IMR-90 (cell line): ENCODE results near the gene LOXL4. TPM values are rescaled to one million over a fixed set of nuclear protein-coding genes. Genes with fewer than 3 reads are reported as not detected.

Experiments
- ATAC-seq: fragments of 200-7000 bp; cut with Tn5 transposase; 2 replicates; pipeline ENCODE4 v1.9.1; 2020; ENCODE audit warnings: low read depth, mild to moderate bottlenecking, moderate library complexity
- BruUV-seq: library from RNA; stranded (reverse); fragments of 400-500 nt; replicated peaks from 2 replicates; lab custom pipeline; 2021; lab: Mats Ljungman, UMichigan
- CTCF ChIA-PET: fragments of 300-600 bp; formaldehyde crosslinking; extraction: SDS; loops from one replicate; lab custom pipeline; 2021; ENCODE audit warnings: antibody characterized with exemption; lab: Yijun Ruan, JAX
- POLR2A ChIA-PET: fragments of 300-600 bp; sonication (Branson Sonifier 250); formaldehyde crosslinking; loops from one replicate; lab custom pipeline; 2022; ENCODE audit warnings: antibody characterized with exemption; ENCODE audit not compliant: unreplicated experiment; lab: Charles Lee
- DNase-seq: peaks from one replicate; pipeline ENCODE4 v3.0.0; 2013
- H2AFZ ChIP-seq: replicated peaks from 2 replicates; pipeline ENCODE3; 2013; ENCODE audit warnings: low read length, mild to moderate bottlenecking; ENCODE audit not compliant: poor library complexity
- H2AK5ac ChIP-seq: 2 replicates; pipeline ENCODE4 v1.6.1; 2013; ENCODE audit warnings: low read depth, low read length, inconsistent platforms
- H2AK9ac ChIP-seq: replicated peaks from 2 replicates; pipeline ENCODE3; 2013; ENCODE audit warnings: mild to moderate bottlenecking, low read depth, low read length, moderate library complexity; ENCODE audit not compliant: poor library complexity
- H2BK120ac ChIP-seq: 2 replicates; pipeline ENCODE4 v1.6.1; 2013; ENCODE audit warnings: low read depth, low read length, inconsistent platforms
- H2BK15ac ChIP-seq: 3 replicates; pipeline ENCODE4 v1.6.1; 2013; ENCODE audit warnings: low read depth, low read length, inconsistent platforms
- H2BK20ac ChIP-seq: 2 replicates; pipeline ENCODE4 v1.6.1; 2013; ENCODE audit warnings: low read depth, mild to moderate bottlenecking, inconsistent platforms, low read length, moderate library complexity
- H2BK5ac ChIP-seq: 2 replicates; pipeline ENCODE4 v1.6.1; 2013; ENCODE audit warnings: mild to moderate bottlenecking, low read depth, low read length, inconsistent platforms; ENCODE audit not compliant: poor library complexity, severe bottlenecking
- H3K14ac ChIP-seq: replicated peaks from 2 replicates; pipeline ENCODE4 v1.6.1; 2013; ENCODE audit warnings: low read depth, low read length, inconsistent platforms
- H3K18ac ChIP-seq: 2 replicates; pipeline ENCODE4 v1.6.1; 2013; ENCODE audit warnings: low read depth, low read length, control low read depth
- H3K23ac ChIP-seq: 2 replicates; pipeline ENCODE4 v1.6.1; 2013; ENCODE audit warnings: low read depth, low read length, inconsistent platforms
- H3K27ac ChIP-seq: 2 replicates; pipeline ENCODE4 v1.5.1; 2013; ENCODE audit warnings: mild to moderate bottlenecking, control low read depth, low read length; ENCODE audit not compliant: insufficient read depth
- H3K27me3 ChIP-seq: 2 replicates; pipeline ENCODE4 v1.6.1; 2013; ENCODE audit warnings: low read length; ENCODE audit not compliant: control insufficient read depth, insufficient read depth
- H3K36me3 ChIP-seq: 2 replicates; pipeline ENCODE4 v1.6.1; 2013; ENCODE audit warnings: low read length, mixed read lengths; ENCODE audit not compliant: control insufficient read depth, insufficient read depth
- H3K4ac ChIP-seq: 2 replicates; pipeline ENCODE4 v1.6.1; 2013; ENCODE audit warnings: low read depth, low read length, inconsistent platforms
- H3K4me1 ChIP-seq: 2 replicates; pipeline ENCODE4 v1.6.1; 2013; ENCODE audit warnings: low read length, mixed read lengths; ENCODE audit not compliant: control insufficient read depth, insufficient read depth
- H3K4me2 ChIP-seq: 2 replicates; pipeline ENCODE4 v1.6.1; 2013; ENCODE audit warnings: low read depth, mild to moderate bottlenecking, control low read depth, low read length, moderate library complexity
- H3K4me3 ChIP-seq: 2 replicates; pipeline ENCODE4 v1.5.1; 2013; ENCODE audit warnings: low read depth, mild to moderate bottlenecking, control low read depth, low read length, moderate library complexity; ENCODE audit not compliant: insufficient read depth
- H3K56ac ChIP-seq: 2 replicates; pipeline ENCODE4 v1.6.1; 2013; ENCODE audit warnings: low read length, inconsistent platforms; ENCODE audit not compliant: insufficient read depth; ENCODE audit errors: extremely low read depth
- H3K79me1 ChIP-seq, 2 experiments: 2 replicates each; pipeline ENCODE4 v1.6.1; 2013; ENCODE audit warnings: low read length in 2 of 2, inconsistent platforms in 1 of 2, low read depth in 1 of 2
- H3K9ac ChIP-seq: 2 replicates; pipeline ENCODE4 v1.6.1; 2013; ENCODE audit warnings: low read depth, low read length, control low read depth
- H3K9me1 ChIP-seq: 2 replicates; pipeline ENCODE4 v1.6.1; 2013; ENCODE audit warnings: low read length, inconsistent platforms; ENCODE audit not compliant: insufficient read depth
- H3K9me3 ChIP-seq: 2 replicates; pipeline ENCODE4 v1.6.1; 2013; ENCODE audit warnings: low read length; ENCODE audit not compliant: control insufficient read depth, insufficient read depth
- H4K20me1 ChIP-seq: 2 replicates; pipeline ENCODE4 v1.6.1; 2013; ENCODE audit warnings: low read length, inconsistent platforms; ENCODE audit not compliant: insufficient read depth
- H4K5ac ChIP-seq: 2 replicates; pipeline ENCODE4 v1.6.1; 2013; ENCODE audit warnings: mild to moderate bottlenecking, low read depth, low read length, control low read depth
- H4K8ac ChIP-seq, 2 experiments: 2 replicates each; pipeline ENCODE4 v1.6.1; 2013; ENCODE audit warnings: low read depth in 2 of 2, low read length in 2 of 2, control low read depth in 1 of 2, inconsistent platforms in 1 of 2
- H4K91ac ChIP-seq: 2 replicates; pipeline ENCODE4 v1.6.1; 2013; ENCODE audit warnings: low read depth, low read length, inconsistent platforms; ENCODE audit not compliant: insufficient read depth
- WGBS, 2 experiments: methylation state at CpG; one replicate each; pipeline versions ENCODE4 v1.1.5 to v1.1.7; 2013; ENCODE audit warnings: missing lambda C conversion rate in 2 of 2; ENCODE audit not compliant: insufficient read length in 1 of 2; ENCODE audit errors: extremely low coverage in 2 of 2; 5-methylcytosine and 5-hydroxymethylcytosine counted together
- dilution Hi-C: fragments of 300-500 bp; cut with HindIII; formaldehyde crosslinking; loops from one replicate; pipeline ENCODE4 v1.14.3; 2018; ENCODE audit warnings: low sequenced_read_pairs; ENCODE audit not compliant: unreplicated experiment
- in situ Hi-C: fragments of 300-500 bp; cut with MboI; formaldehyde crosslinking; loops from 3 replicates; pipeline ENCODE4 v1.14.3; 2019; ENCODE audit warnings: low sequenced_read_pairs, inconsistent platforms, mixed read lengths
- intact Hi-C: fragments of 100-400 bp; cut with micrococcal nuclease; formaldehyde crosslinking; loops from 2 replicates; pipeline ENCODE4 v1.10.0; 2022
- polyA plus RNA-seq, 3 experiments: library from polyadenylated mRNA; depleted of rRNA; stranded (reverse); fragments of >200 nt; gene quantifications; 2 replicates each; pipeline ENCODE4 v1.2.3, GENCODE V29; 2012; ENCODE audit warnings: low replicate concordance in 1 of 3
- total RNA-seq: library from RNA; depleted of rRNA; stranded (reverse); fragments of >200 nt; gene quantifications from 2 replicates; pipeline ENCODE4 v1.2.3, GENCODE V29; 2012
- TF ChIP-seq, protein P1 (sequence below): conservative IDR thresholded peaks from 2 replicates; pipeline ENCODE4 v1.5.1; 2012; ENCODE audit warnings: mild to moderate bottlenecking, low read depth, low read length, improper control_type of control experiment

Gene LOXL4
- total and polyA plus RNA-seq, 2 of the 4 experiments (the other 2 are of a cell fraction), result 20.8 to 26.7 TPM

GRCh38 chr10:98255146-98255877 is 12.7 kb downstream of the LOXL4 start:
- H3K56ac ChIP-seq, result no peak overlapping the region
- H3K18ac ChIP-seq, result no peak overlapping the region
- H3K9me3 ChIP-seq, result no peaks in the 10 kb centered on the region
- no peak overlapping the region for H2AFZ ChIP-seq
- H3K4me3 ChIP-seq, result no peak overlapping the region
- H2BK15ac ChIP-seq, result no peak overlapping the region
- peak overlapping the region; percentile 5 for H2AK9ac ChIP-seq
- intact Hi-C loops (no loop called here), in situ Hi-C loops (no loop called here), dilution Hi-C loops (no loop called here)
- H2BK5ac ChIP-seq, result no peak overlapping the region
- peaks cover 15% of the 10 kb centered on the region; the same call in 1 of the 2 replicates for H3K9me1 ChIP-seq
- no peak overlapping the region for H4K91ac ChIP-seq
- peaks cover 5% of the 10 kb centered on the region for H3K4me1 ChIP-seq
- H4K8ac ChIP-seq, result no peak overlapping the region
- H3K9ac ChIP-seq, result no peak overlapping the region
- H3K27me3 ChIP-seq, result no peaks in the 10 kb centered on the region
- H2BK20ac ChIP-seq, result no peak overlapping the region
- no peak overlapping the region for H3K14ac ChIP-seq
- H2AK5ac ChIP-seq, result no peak overlapping the region
- POLR2A ChIA-PET, result interaction anchor here (0.5 kb wide), 1 partner anchor 526 kb away, joined by 7 read pairs; no protein-coding TSS in a partner anchor
- DNase-seq, result no peak
- TF ChIP-seq, protein P1, sequence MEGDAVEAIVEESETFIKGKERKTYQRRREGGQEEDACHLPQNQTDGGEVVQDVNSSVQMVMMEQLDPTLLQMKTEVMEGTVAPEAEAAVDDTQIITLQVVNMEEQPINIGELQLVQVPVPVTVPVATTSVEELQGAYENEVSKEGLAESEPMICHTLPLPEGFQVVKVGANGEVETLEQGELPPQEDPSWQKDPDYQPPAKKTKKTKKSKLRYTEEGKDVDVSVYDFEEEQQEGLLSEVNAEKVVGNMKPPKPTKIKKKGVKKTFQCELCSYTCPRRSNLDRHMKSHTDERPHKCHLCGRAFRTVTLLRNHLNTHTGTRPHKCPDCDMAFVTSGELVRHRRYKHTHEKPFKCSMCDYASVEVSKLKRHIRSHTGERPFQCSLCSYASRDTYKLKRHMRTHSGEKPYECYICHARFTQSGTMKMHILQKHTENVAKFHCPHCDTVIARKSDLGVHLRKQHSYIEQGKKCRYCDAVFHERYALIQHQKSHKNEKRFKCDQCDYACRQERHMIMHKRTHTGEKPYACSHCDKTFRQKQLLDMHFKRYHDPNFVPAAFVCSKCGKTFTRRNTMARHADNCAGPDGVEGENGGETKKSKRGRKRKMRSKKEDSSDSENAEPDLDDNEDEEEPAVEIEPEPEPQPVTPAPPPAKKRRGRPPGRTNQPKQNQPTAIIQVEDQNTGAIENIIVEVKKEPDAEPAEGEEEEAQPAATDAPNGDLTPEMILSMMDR, result no peak
- CTCF ChIA-PET, result no interaction called here
- H2BK120ac ChIP-seq, result no peak overlapping the region
- no peak overlapping the region for H3K27ac ChIP-seq
- ATAC-seq, result no peak
- no peak overlapping the region for H3K4me2 ChIP-seq
- WGBS, 2 experiments, result 83% methylated on average over 4 of the region's 17 CpGs; no CpG with 5 or more reads in 1 of the 2 experiments
- H4K20me1 ChIP-seq, result no peaks in the 10 kb centered on the region
- H3K79me1 ChIP-seq, result no peaks in the 10 kb centered on the region
- no peak overlapping the region for H3K4ac ChIP-seq
- H4K5ac ChIP-seq, result no peak overlapping the region
- H3K23ac ChIP-seq, result no peak overlapping the region
- peaks cover 5% of the 10 kb centered on the region; the same call in 1 of the 2 replicates for H3K36me3 ChIP-seq
- BruUV-seq, result no TSS peak
